Vagina (tissue), 2 donors: ENCODE measurements around the gene ZNF688.

ENCODE experiments used
- POLR2A ChIP-seq, 2 donors: fragments of 450-650 bp; IDR thresholded peaks; one replicate each; pipeline ENCODE4 v1.6.1; 2017; ENCODE audit warnings: antibody characterized with exemption in 2 of 2, mild to moderate bottlenecking in 2 of 2, moderate library complexity in 2 of 2
- POLR2AphosphoS5 ChIP-seq, 2 donors: sonication (generic); formaldehyde crosslinking; IDR thresholded peaks; one replicate each; pipeline ENCODE4 v1.9.0; 2017; ENCODE audit warnings: antibody characterized with exemption in 2 of 2, mild to moderate bottlenecking in 2 of 2, low read depth in 1 of 2; ENCODE audit not compliant: insufficient read depth in 1 of 2

GRCh38 chr16:30532285-30533145, 39.0 kb downstream of the ZNF688 start:
- TF ChIP-seq POLR2AphosphoS5 (IDR thresholded peaks at IDR 0.05; ENCODE audit: insufficient read depth in 1 of 2, low read depth in 1 of 2) (no peak), POLR2A (IDR thresholded peaks at IDR 0.05) (no peak)
